HEK293 (cell line): ENCODE results near the gene CLP1.

ENCODE experiments used
- KLF9 ChIP-seq: fragments of 450-650 bp; formaldehyde crosslinking; IDR thresholded peaks from 2 replicates; pipeline ENCODE4 v1.5.1; 2016; ENCODE audit warnings: missing biosample characterization, missing genetic modification characterization, low read depth
- OVOL3 ChIP-seq: fragments of 450-650 bp; formaldehyde crosslinking; IDR thresholded peaks from 2 replicates; pipeline ENCODE4 v1.5.1; 2016; ENCODE audit warnings: missing biosample characterization, missing genetic modification characterization
- PRDM10 ChIP-seq: fragments of 450-650 bp; formaldehyde crosslinking; IDR thresholded peaks from 2 replicates; pipeline ENCODE4 v1.5.1; 2016; ENCODE audit warnings: missing biosample characterization, missing genetic modification characterization
- PRDM6 ChIP-seq: fragments of 450-650 bp; formaldehyde crosslinking; IDR thresholded peaks from 2 replicates; pipeline ENCODE4 v1.5.1; 2017; ENCODE audit warnings: missing biosample characterization, missing genetic modification characterization
- TSHZ1 ChIP-seq: fragments of 450-650 bp; formaldehyde crosslinking; IDR thresholded peaks from 2 replicates; pipeline ENCODE4 v1.5.1; 2016; ENCODE audit warnings: missing biosample characterization, missing genetic modification characterization, borderline replicate concordance
- ZBTB10 ChIP-seq: fragments of 450-650 bp; formaldehyde crosslinking; IDR thresholded peaks from 2 replicates; pipeline ENCODE4 v1.5.1; 2016; ENCODE audit warnings: missing biosample characterization, missing genetic modification characterization
- ZBTB48 ChIP-seq: fragments of 450-650 bp; formaldehyde crosslinking; IDR thresholded peaks from 2 replicates; pipeline ENCODE4 v1.5.1; 2016; ENCODE audit warnings: missing biosample characterization, missing genetic modification characterization
- ZEB2 ChIP-seq: fragments of 450-650 bp; formaldehyde crosslinking; IDR thresholded peaks from 2 replicates; pipeline ENCODE4 v1.5.1; 2016; ENCODE audit warnings: missing biosample characterization, missing genetic modification characterization
- ZFP3 ChIP-seq: fragments of 450-650 bp; formaldehyde crosslinking; IDR thresholded peaks from 2 replicates; pipeline ENCODE4 v1.5.1; 2016; ENCODE audit warnings: low read depth, missing biosample characterization, missing genetic modification characterization
- ZNF114 ChIP-seq: fragments of 450-650 bp; formaldehyde crosslinking; IDR thresholded peaks from 2 replicates; pipeline ENCODE4 v1.5.0; 2017; ENCODE audit warnings: missing biosample characterization, missing genetic modification characterization
- ZNF132 ChIP-seq: fragments of 450-650 bp; formaldehyde crosslinking; IDR thresholded peaks from 2 replicates; pipeline ENCODE4 v1.5.1; 2017; ENCODE audit warnings: missing biosample characterization, missing genetic modification characterization, borderline replicate concordance
- ZNF18 ChIP-seq: fragments of 450-650 bp; formaldehyde crosslinking; IDR thresholded peaks from 2 replicates; pipeline ENCODE4 v1.5.1; 2016; ENCODE audit warnings: missing biosample characterization, missing genetic modification characterization
- ZNF202 ChIP-seq: fragments of 450-650 bp; formaldehyde crosslinking; IDR thresholded peaks from 2 replicates; pipeline ENCODE4 v1.5.1; 2016; ENCODE audit warnings: missing biosample characterization, missing genetic modification characterization, borderline replicate concordance
- ZNF223 ChIP-seq: fragments of 450-650 bp; formaldehyde crosslinking; IDR thresholded peaks from 2 replicates; pipeline ENCODE4 v1.5.1; 2016; ENCODE audit warnings: missing biosample characterization, missing genetic modification characterization
- ZNF324 ChIP-seq: fragments of 450-650 bp; formaldehyde crosslinking; IDR thresholded peaks from 2 replicates; pipeline ENCODE4 v1.5.1; 2016; ENCODE audit warnings: missing biosample characterization, missing genetic modification characterization
- ZNF335 ChIP-seq: fragments of 450-650 bp; formaldehyde crosslinking; conservative IDR thresholded peaks from 2 replicates; pipeline ENCODE4 v1.5.1; 2016; ENCODE audit warnings: missing biosample characterization, missing genetic modification characterization
- ZNF37A ChIP-seq: fragments of 450-650 bp; IDR thresholded peaks from 2 replicates; pipeline ENCODE4 v1.5.1; 2018; ENCODE audit warnings: missing biosample characterization, missing genetic modification characterization
- ZNF404 ChIP-seq: fragments of 450-650 bp; formaldehyde crosslinking; IDR thresholded peaks from 2 replicates; pipeline ENCODE4 v1.5.1; 2017; ENCODE audit warnings: missing biosample characterization, missing genetic modification characterization
- ZNF423 ChIP-seq: fragments of 450-650 bp; formaldehyde crosslinking; IDR thresholded peaks from 2 replicates; pipeline ENCODE4 v1.5.1; 2016; ENCODE audit warnings: missing biosample characterization, missing genetic modification characterization
- ZNF501 ChIP-seq: fragments of 450-650 bp; formaldehyde crosslinking; IDR thresholded peaks from 2 replicates; pipeline ENCODE4 v1.5.1; 2016; ENCODE audit warnings: missing biosample characterization, missing genetic modification characterization
- ZNF530 ChIP-seq: fragments of 450-650 bp; formaldehyde crosslinking; IDR thresholded peaks from 2 replicates; pipeline ENCODE4 v1.5.1; 2016; ENCODE audit warnings: low read depth, missing biosample characterization, missing genetic modification characterization
- ZNF549 ChIP-seq: fragments of 450-650 bp; IDR thresholded peaks from 2 replicates; pipeline ENCODE4 v1.5.1; 2018; ENCODE audit warnings: missing biosample characterization, missing genetic modification characterization, mild to moderate bottlenecking, inconsistent platforms, moderate library complexity
- ZNF560 ChIP-seq: fragments of 450-650 bp; formaldehyde crosslinking; IDR thresholded peaks from 2 replicates; pipeline ENCODE4 v1.5.1; 2017; ENCODE audit warnings: missing biosample characterization, missing genetic modification characterization, borderline replicate concordance
- ZNF623 ChIP-seq: fragments of 450-650 bp; formaldehyde crosslinking; IDR thresholded peaks from 2 replicates; pipeline ENCODE4 v1.5.1; 2016; ENCODE audit warnings: missing biosample characterization, missing genetic modification characterization
- ZNF660 ChIP-seq: fragments of 450-650 bp; IDR thresholded peaks from 2 replicates; pipeline ENCODE4 v1.5.1; 2018; ENCODE audit warnings: missing biosample characterization, mild to moderate bottlenecking, missing genetic modification characterization
- ZNF664 ChIP-seq: fragments of 450-650 bp; formaldehyde crosslinking; IDR thresholded peaks from 2 replicates; pipeline ENCODE4 v1.5.1; 2016; ENCODE audit warnings: missing biosample characterization, missing genetic modification characterization
- ZNF707 ChIP-seq: fragments of 450-650 bp; formaldehyde crosslinking; IDR thresholded peaks from 2 replicates; pipeline ENCODE4 v1.5.1; 2016; ENCODE audit warnings: missing biosample characterization, missing genetic modification characterization
- ZNF791 ChIP-seq: fragments of 450-650 bp; formaldehyde crosslinking; IDR thresholded peaks from 2 replicates; pipeline ENCODE4 v1.5.1; 2016; ENCODE audit warnings: missing biosample characterization, missing genetic modification characterization

Gene CLP1

GRCh38 chr11:57667117-57667735 lies 9.7 kb downstream of the CLP1 start (continued):
- TF ChIP-seq ZNF530 (tag by site-specific recombination) (no peak), ZNF37A (tag by site-specific recombination) (no peak), ZBTB48 (tag by site-specific recombination) (no peak), ZNF791 (tag by site-specific recombination) (no peak), ZBTB10 (no peak), ZNF223 (tag by site-specific recombination) (no peak), ZNF114 (no peak), ZNF423 (tag by site-specific recombination) (no peak; the same call in 1 of the 2 replicates), ZEB2 (tag by site-specific recombination) (no peak), ZNF549 (tag by site-specific recombination) (no peak), ZNF707 (no peak), ZNF132 (tag by site-specific recombination) (no peak), ZNF664 (tag by site-specific recombination) (no peak), TSHZ1 (tag by site-specific recombination) (no peak), ZNF623 (tag by site-specific recombination) (no peak), PRDM10 (peak; percentile 99), ZNF404 (no peak), PRDM6 (no peak), ZNF560 (no peak), ZNF202 (no peak), KLF9 (tag by site-specific recombination) (0 out of 2 replicates have a peak, but pooled peaks have one; percentile 26), ZFP3 (tag by site-specific recombination) (no peak), OVOL3 (tag by site-specific recombination) (no peak), ZNF324 (0 out of 2 replicates have a peak, but pooled peaks have one; percentile 77), ZNF660 (no peak), ZNF335 (tag by site-specific recombination) (peak; percentile 69), ZNF18 (tag by site-specific recombination) (no peak), ZNF501 (no peak)
